Uterus (tissue), 4 donors: ENCODE data around the gene SYNCRIP. TPM values are rescaled to one million over a fixed set of nuclear protein-coding genes. Genes with fewer than 3 reads are reported as not detected.

Experiments
- DNase-seq, 2 donors: peaks; one replicate each; pipeline ENCODE4 v3.0.0-alpha.2; 2019 to 2020
- H3K27ac ChIP-seq, 2 donors: fragments of 200-600 bp; sonication (generic); 1 replicate in 1 of 2; 2 replicates in 1 of 2; pipeline ENCODE4 v1.5.1; 2016 to 2018
- H3K27me3 ChIP-seq, 2 donors: fragments of 200-600 bp; sonication (generic); one replicate each; pipeline ENCODE4 v1.5.1; 2018 to 2019; ENCODE audit warnings: control low read depth in 1 of 2
- H3K36me3 ChIP-seq, 2 donors: fragments of 200-600 bp; sonication (generic); one replicate each; pipeline ENCODE4 v1.5.1; 2019; ENCODE audit warnings: control low read depth in 1 of 2
- H3K4me1 ChIP-seq, 2 donors: fragments of 200-600 bp; sonication (generic); one replicate each; pipeline ENCODE4 v1.5.1; 2018 to 2019; ENCODE audit warnings: control low read depth in 1 of 2
- H3K4me3 ChIP-seq, 2 donors: fragments of 200-600 bp; sonication (generic); 1 replicate in 1 of 2; 2 replicates in 1 of 2; pipeline ENCODE4 v1.5.1; 2018 to 2019; ENCODE audit warnings: mild to moderate bottlenecking in 1 of 2
- H3K9me3 ChIP-seq, 2 donors: fragments of 200-600 bp; sonication (generic); one replicate each; pipeline ENCODE4 v1.5.1; 2019; ENCODE audit warnings: control low read depth in 1 of 2
- CTCF ChIP-seq, 4 experiments: fragments of 200-600 bp in 2 of 4; fragments of 450-650 bp in 2 of 4; sonication (generic) in 2 of 4; IDR thresholded peaks; one replicate each; pipeline ENCODE4 v1.5.1; 2016 to 2019; ENCODE audit warnings: antibody characterized with exemption in 4 of 4, mild to moderate bottlenecking in 2 of 4, moderate library complexity in 1 of 4
- POLR2A ChIP-seq, 2 donors: fragments of 450-650 bp; IDR thresholded peaks; one replicate each; pipeline ENCODE4 v1.6.1; 2016; ENCODE audit warnings: antibody characterized with exemption in 2 of 2, mild to moderate bottlenecking in 1 of 2, moderate library complexity in 1 of 2
- intact Hi-C: fragments of 100-400 bp; cut with DNase I; formaldehyde crosslinking; loops from one replicate; pipeline ENCODE4 v1.15.1; 2023; ENCODE audit warnings: low total_unique reads
- total RNA-seq, 4 donors: library from RNA; depleted of rRNA in 3 of 4; stranded (reverse); fragments of >200 nt in 3 of 4; gene quantifications; one replicate each; pipeline versions ENCODE4 v1.1.0 to v1.2.4, GENCODE V29; 2014 to 2023
- donor health status: DM: yes; HTN: yes; CAD: no.

The SYNCRIP gene
- total RNA-seq, 4 donors from 2014 or later = 25.1 to 147 (median 106) TPM

- Histone ChIP-seq H3K27ac (no peak overlapping the region), H3K27me3 (no peaks in the 10 kb centered on the region), H3K9me3 (no peaks in the 10 kb centered on the region), H3K4me1 (no peaks in the 10 kb centered on the region), H3K4me3 (no peak overlapping the region), H3K36me3 (no peaks in the 10 kb centered on the region)
- DNase-seq = no peak
- TF ChIP-seq POLR2A (IDR thresholded peaks at IDR 0.05) (no peak), CTCF (IDR thresholded peaks at IDR 0.05) (no peak)
- intact Hi-C loops = no loop called here
Observed at GRCh38 chr6:85662251-85662650, 19.6 kb upstream of the SYNCRIP start.

- intact Hi-C loops = no loop called here
- H3K4me3 ChIP-seq = no peak overlapping the region
- no peak for DNase-seq
- no peaks in the 10 kb centered on the region for H3K36me3 ChIP-seq
- no peaks in the 10 kb centered on the region for H3K27me3 ChIP-seq
- no peaks in the 10 kb centered on the region for H3K9me3 ChIP-seq
- H3K4me1 ChIP-seq = no peaks in the 10 kb centered on the region
- H3K27ac ChIP-seq = no peak overlapping the region
- TF ChIP-seq CTCF (IDR thresholded peaks at IDR 0.05) = no peak
Observed at GRCh38 chr6:85660181-85660611, 17.5 kb upstream of the SYNCRIP start.

GRCh38 chr6:85650606-85651005 is 7.9 kb upstream of the SYNCRIP start:
- Histone ChIP-seq H3K27me3 (no peaks in the 10 kb centered on the region), H3K4me1 (no peaks in the 10 kb centered on the region), H3K36me3 (no peaks in the 10 kb centered on the region), H3K9me3 (no peaks in the 10 kb centered on the region), H3K27ac (no peak overlapping the region), H3K4me3 (no peak overlapping the region)
- DNase-seq = no peak
- intact Hi-C loops = no loop called here
- TF ChIP-seq CTCF (IDR thresholded peaks at IDR 0.05) (no peak), POLR2A (IDR thresholded peaks at IDR 0.05) (no peak)

- peak overlapping the region; percentile 98 to 99 for H3K27ac ChIP-seq
- intact Hi-C loops = loop anchor here (5.0 kb wide), 1 partner anchor 33 kb away; no protein-coding TSS in a partner anchor
- peaks cover 0 to 7% of the 10 kb centered on the region in 2 donors for H3K4me1 ChIP-seq
- TF ChIP-seq CTCF (IDR thresholded peaks at IDR 0.05) = peak in 1 of 4 experiments; percentile 1
- no peak for TF ChIP-seq POLR2A (IDR thresholded peaks at IDR 0.05)
- no peaks in the 10 kb centered on the region for H3K27me3 ChIP-seq
- no peaks in the 10 kb centered on the region for H3K36me3 ChIP-seq
- no peak for DNase-seq
- peak overlapping the region; percentile 85 to 96 for H3K4me3 ChIP-seq
- no peaks in the 10 kb centered on the region for H3K9me3 ChIP-seq
Observed at GRCh38 chr6:85644279-85644762, 1.6 kb upstream of the SYNCRIP start.

- Histone ChIP-seq H3K4me1 (peaks cover 0 to 7% of the 10 kb centered on the region in 2 donors), H3K9me3 (no peaks in the 10 kb centered on the region), H3K36me3 (no peaks in the 10 kb centered on the region), H3K27ac (peak overlapping the region; percentile 98 to 99), H3K4me3 (peak overlapping the region; percentile 85 to 96), H3K27me3 (no peaks in the 10 kb centered on the region)
- DNase-seq = peak; percentile 89 to 93
- intact Hi-C loops = loop anchor here (5.0 kb wide), 1 partner anchor 34 kb away; no protein-coding TSS in a partner anchor
- TF ChIP-seq POLR2A (IDR thresholded peaks at IDR 0.05) = peak; percentile 48 to 79
- no peak for TF ChIP-seq CTCF (IDR thresholded peaks at IDR 0.05)
Observed at GRCh38 chr6:85643537-85644278, 1.0 kb upstream of the SYNCRIP start.
